ENCODE measurements around the gene SAXO1.
"Not testable (repeated sequence)": the region's sequence is repeated elsewhere in the genome, so short reads cannot be mapped to it uniquely, and the experiment has no call there.

Gene SAXO1

GRCh38 chr9:19033015-19033414 lies at the start of gene SAXO1:
SAXO1 (minus strand) TSS chr9:19033209; CDS start chr9:19032908, 301 bp downstream.
- no peak for FAIRE-seq

- no peak for FAIRE-seq
These were observed 41.8 kb upstream of the SAXO1 start for GRCh38 chr9:19074836-19075235.

GRCh38 chr9:19074229-19074628 lies 41.2 kb upstream of the SAXO1 start:
- no peak for FAIRE-seq

- no peak for FAIRE-seq
These were observed 24.0 kb upstream of the SAXO1 start for GRCh38 chr9:19057033-19057432.

- no peak for FAIRE-seq
These were observed 17.9 kb upstream of the SAXO1 start for GRCh38 chr9:19050637-19051591.

- no peak for FAIRE-seq
These were observed 17.1 kb upstream of the SAXO1 start for GRCh38 chr9:19049917-19050636.

GRCh38 chr9:19048966-19049916 lies 16.2 kb upstream of the SAXO1 start, which contains the start of gene RRAGA:
RRAGA (plus strand) TSS chr9:19049427; CDS start chr9:19049660, 233 bp downstream.
- FAIRE-seq = peak; percentile 65

- no peak for FAIRE-seq
These were observed 3.6 kb upstream of the SAXO1 start for GRCh38 chr9:19036611-19037010.

- FAIRE-seq = no peak
These were observed 603 bp downstream of the SAXO1 start for GRCh38 chr9:19032406-19032805.

GRCh38 chr9:19030899-19031298 lies 2.1 kb downstream of the SAXO1 start:
- no peak for FAIRE-seq

GRCh38 chr9:19028835-19029451 lies 4.1 kb downstream of the SAXO1 start:
- peak; percentile 80 for FAIRE-seq

- no peak for FAIRE-seq
These were observed 5.2 kb downstream of the SAXO1 start for GRCh38 chr9:19027825-19028224.

GRCh38 chr9:19026375-19026774 lies 6.6 kb downstream of the SAXO1 start:
- FAIRE-seq = no peak

GRCh38 chr9:19023078-19023477 lies 9.9 kb downstream of the SAXO1 start:
- no peak for FAIRE-seq

GRCh38 chr9:19022206-19022605 lies 10.8 kb downstream of the SAXO1 start:
- no peak for FAIRE-seq

- not testable (repeated sequence) for FAIRE-seq
These were observed 11.4 kb downstream of the SAXO1 start for GRCh38 chr9:19021649-19022048.

GRCh38 chr9:19020886-19021455 lies 12.0 kb downstream of the SAXO1 start:
- no peak for FAIRE-seq

GRCh38 chr9:19018201-19018600 lies 14.8 kb downstream of the SAXO1 start:
- no peak for FAIRE-seq

GRCh38 chr9:19009391-19009965 lies 23.5 kb downstream of the SAXO1 start:
- no peak for FAIRE-seq

- no peak for FAIRE-seq
These were observed 32.9 kb downstream of the SAXO1 start for GRCh38 chr9:19000133-19000532.

- no peak for FAIRE-seq
These were observed 33.7 kb downstream of the SAXO1 start for GRCh38 chr9:18999173-18999785.
